ENCODE results near the gene GLIS2. TPM values are rescaled to one million over a fixed set of nuclear protein-coding genes. Genes with fewer than 3 reads are reported as not detected.
"Not testable (repeated sequence)": the region's sequence is repeated elsewhere in the genome, so short reads cannot be mapped to it uniquely, and the experiment has no call there.

The GLIS2 gene
- polyA plus RNA-seq, 5 donors = 13.7 to 35.3 (median 22.8) TPM

DNA sequence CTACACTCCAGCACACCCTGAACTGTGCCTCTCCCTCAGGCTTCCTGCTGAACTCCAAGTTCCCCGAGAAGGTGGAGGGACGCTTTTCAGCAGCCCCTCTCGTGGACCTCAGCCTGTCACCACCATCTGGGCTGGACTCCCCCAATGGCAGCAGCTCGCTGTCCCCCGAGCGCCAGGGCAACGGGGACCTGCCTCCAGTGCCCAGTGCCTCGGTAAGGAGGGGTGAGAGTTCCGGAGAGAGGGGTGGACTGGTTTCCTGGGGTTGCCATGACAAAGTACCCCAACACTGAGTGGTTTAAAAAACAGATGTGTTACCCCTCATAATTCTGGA, 17.4 kb downstream of the GLIS2 start:
- no peak for DNase-seq

DNA sequence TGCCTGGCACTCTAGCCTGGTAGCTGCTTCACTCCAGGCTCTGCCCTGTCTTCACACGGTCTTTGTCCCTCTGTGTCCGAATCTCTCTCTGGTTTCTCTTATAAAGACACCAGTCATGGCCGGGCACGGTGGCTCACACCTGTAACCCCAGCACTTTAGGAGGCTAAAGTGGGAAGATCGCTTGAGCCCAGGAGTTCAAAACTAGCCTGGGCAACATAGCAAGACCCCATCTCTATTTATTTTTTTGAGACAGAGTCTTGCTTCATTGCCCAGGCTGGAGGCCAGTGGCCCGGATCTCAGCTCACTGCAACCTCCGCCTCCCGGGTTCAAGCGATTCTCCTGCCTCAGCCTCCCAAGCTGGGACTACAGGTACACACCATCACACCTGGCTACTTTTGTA, 17.8 kb downstream of the GLIS2 start:
- DNase-seq = not testable (repeated sequence)

DNA sequence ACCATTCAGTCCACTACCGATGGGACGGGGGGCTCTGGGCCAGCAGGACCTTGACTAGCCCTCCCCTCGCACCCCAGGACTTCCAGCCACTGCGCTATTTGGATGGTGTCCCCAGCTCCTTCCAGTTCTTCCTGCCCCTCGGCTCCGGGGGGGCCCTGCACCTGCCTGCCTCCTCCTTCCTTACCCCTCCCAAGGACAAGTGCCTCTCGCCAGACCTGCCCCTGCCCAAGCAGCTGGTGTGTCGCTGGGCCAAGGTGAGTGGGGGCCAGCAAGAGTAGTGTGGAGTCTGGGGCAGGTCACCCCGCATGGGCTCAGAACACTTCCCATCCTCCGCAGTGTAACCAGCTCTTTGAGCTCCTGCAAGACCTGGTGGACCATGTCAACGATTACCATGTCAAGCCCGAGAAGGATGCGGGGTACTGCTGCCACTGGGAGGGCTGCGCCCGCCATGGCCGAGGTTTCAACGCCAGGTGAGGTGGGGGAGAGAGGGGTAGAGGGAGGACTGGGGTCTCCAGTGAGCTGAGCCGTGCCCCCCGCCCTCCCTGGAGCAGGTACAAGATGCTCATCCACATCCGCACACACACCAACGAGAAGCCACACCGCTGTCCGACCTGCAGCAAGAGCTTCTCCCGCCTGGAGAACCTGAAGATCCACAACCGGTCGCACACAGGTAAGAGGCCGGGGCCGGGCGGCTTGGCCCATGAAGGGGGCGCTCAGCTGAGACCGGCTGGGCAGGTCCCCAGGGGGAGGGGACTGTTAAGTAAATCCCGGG, 19.0 kb downstream of the GLIS2 start:
- no peak for DNase-seq

- DNase-seq = no peak
Observed at GRCh38 chr16:4336701-4337539, 21.1 kb downstream of the GLIS2 start.

GRCh38 chr16:4337540-4338088, 21.7 kb downstream of the GLIS2 start:
- no peak for DNase-seq

GRCh38 chr16:4338125-4338582, 22.3 kb downstream of the GLIS2 start:
- no peak for DNase-seq

GRCh38 chr16:4338712-4339299, 22.9 kb downstream of the GLIS2 start:
- DNase-seq = no peak

DNA sequence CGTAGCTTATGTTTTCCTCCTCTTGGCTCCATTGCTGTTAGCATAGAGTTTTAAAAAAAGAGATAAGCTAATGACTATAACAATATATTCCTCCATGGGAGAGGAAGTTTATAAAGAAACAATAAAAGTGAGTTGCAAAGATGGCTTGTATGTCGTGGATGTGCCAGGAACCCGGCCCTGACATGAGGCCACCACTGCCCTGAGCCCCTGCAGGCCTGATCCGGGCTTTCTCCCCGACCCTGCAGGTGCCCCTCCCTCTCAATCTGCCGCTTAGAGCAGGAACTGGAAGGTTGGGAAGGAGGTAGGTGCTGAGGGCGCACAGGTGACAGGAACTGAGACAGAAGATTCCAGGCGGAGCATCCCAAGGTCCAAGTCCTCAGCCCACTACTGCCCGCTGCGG, 23.6 kb downstream of the GLIS2 start:
- DNase-seq = no peak

DNA sequence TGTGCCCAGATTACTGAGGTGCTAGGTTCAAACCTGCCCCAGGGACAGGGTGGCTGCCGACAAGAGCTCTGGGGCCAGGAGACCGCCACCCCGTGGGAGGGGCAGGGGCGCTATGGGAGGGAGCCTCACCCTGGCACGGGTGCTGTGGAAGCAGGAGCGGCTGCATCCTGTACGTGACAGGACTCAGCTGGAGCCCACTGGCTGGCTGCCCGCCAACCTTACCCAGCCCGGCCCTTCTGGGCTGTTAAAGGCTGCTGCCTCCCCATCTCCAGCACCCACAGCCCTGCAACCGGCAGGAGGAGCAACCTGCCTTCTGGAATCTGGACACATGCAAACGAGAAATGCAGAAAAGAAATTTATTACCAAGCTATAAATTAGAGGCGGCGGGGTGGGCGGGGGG, 24.0 kb downstream of the GLIS2 start:
- peak; percentile 77 to 78 for DNase-seq

GRCh38 chr16:4340443-4340842, 24.6 kb downstream of the GLIS2 start:
- no peak for DNase-seq

DNA sequence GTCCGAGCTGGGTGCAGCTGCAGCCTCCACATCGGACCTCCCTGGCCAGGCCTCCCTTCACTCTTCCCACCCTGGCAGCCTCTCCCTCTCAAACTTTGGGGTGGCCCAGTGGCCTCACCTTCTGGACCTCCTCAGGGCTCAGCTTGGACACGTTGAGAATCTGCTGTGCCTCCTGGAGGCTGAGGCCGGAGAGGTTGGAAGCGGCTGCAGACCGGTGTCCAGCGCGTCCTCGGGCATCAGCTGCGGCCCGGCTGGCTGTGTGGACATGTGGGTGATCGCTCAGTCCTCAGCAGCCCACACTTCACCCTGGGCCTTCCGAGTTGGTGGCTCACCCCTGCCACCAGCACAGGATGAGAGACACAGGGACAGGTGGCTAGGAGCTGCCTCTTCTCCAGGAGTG, 25.4 kb downstream of the GLIS2 start:
- no peak for DNase-seq

DNA sequence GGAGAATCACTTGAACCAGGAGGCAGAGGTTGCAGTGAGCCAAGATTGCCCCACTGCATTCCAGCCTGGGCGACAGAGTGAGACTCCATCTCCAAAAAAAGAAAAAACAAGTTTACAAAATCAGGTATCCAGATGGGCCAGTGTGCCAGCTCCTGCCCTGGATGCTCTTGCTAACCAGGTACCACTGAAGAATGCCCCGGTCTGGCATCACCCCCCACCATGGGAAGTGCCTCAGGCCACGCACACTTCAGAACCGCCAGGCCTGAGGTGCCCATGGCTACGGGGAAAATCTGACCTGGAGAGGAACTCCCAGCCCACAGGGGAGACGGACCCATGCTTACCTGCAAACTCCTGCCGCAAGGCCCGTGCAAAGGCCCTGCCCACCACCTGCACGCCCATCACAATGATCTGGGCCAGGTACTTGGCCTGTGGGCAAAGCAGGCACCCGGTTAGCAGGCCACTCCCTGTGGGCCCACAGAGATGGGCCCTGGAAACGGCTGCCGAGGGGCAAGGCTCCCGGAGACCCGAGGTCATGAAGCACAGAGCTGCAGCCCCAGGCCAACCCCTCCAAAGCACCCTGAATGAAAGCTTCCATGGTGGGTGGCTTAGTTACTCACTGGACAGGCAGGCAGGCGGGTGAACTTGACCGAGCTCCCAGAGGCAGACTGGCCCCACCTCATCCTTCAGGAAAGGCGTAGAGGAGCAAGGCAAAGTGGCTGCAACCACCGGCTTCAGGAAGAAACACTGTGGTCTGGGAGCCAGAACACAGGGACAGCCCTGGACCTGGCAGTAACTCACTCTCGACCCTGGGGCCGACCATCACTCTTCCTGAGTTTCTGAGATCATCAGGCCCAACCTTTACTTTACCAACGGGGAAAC, 27.2 kb downstream of the GLIS2 start:
- DNase-seq = no peak

- not testable (repeated sequence) for DNase-seq
Observed at GRCh38 chr16:4344300-4344982, 28.6 kb downstream of the GLIS2 start.

- no peak for DNase-seq
Observed at GRCh38 chr16:4344983-4345835, 29.3 kb downstream of the GLIS2 start.

DNA sequence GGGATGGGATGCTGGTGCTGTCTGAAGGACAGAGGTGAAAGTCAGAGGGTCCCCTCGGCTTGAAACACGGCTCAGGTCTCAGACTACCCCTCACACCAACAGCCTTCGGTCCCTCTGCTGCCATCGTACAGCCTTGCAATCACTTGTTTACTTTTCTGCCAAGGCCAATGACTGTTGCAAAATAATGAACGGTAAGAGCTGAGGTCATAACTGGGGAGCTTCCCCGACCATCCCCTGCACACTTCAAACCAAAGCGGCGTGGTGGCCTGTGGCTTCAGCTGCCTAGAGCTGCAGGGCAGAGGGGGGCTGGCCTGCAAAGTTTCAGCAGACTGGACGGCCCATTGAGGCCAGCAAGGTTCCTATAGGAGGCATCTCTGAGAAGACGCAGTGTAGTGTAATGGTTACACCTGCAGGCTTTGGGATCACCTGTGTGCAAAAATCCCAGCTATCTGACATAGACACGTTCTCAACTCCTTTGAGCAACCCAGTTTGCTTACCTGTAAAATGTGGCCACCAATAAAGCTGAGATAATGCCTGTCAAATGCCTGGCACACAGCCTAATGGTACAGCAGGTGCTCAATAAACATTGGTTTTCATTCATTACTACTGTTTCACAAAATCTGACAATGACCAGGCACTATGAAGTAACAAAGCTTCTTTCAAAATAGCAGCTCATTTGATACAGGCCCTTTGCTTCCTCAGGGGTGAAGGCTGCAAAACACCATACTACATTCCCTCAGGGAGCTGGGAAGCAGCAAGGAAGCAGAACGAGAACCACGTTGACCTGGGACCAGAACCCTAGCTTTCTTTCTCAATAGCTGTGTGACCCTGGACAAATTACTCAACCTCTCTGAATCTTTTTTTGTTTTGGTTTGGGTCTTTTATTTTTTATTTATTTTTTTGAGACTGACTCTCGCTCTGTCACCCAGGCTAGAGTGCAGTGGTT, 30.2 kb downstream of the GLIS2 start:
- no peak for DNase-seq

DNA sequence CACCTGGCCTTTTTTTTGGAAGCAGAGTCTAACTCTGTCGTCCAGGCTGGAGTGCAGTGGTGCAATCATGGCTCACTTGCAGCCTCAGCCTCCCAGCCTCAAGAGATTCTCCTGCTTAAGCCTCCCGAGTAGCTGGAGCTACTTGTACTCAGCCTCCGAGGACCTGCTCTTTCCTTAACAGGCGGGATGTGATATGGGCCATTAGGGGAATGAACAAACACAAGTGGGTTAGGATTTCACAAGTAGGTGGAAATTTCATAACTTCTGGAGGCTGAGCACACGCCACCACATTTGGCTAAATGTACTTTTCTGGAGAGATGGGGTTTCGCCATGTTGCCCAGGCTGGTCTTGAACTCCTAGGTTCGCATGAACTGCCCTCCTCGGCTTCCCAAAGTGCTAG, 31.1 kb downstream of the GLIS2 start:
- DNase-seq = no peak

DNA sequence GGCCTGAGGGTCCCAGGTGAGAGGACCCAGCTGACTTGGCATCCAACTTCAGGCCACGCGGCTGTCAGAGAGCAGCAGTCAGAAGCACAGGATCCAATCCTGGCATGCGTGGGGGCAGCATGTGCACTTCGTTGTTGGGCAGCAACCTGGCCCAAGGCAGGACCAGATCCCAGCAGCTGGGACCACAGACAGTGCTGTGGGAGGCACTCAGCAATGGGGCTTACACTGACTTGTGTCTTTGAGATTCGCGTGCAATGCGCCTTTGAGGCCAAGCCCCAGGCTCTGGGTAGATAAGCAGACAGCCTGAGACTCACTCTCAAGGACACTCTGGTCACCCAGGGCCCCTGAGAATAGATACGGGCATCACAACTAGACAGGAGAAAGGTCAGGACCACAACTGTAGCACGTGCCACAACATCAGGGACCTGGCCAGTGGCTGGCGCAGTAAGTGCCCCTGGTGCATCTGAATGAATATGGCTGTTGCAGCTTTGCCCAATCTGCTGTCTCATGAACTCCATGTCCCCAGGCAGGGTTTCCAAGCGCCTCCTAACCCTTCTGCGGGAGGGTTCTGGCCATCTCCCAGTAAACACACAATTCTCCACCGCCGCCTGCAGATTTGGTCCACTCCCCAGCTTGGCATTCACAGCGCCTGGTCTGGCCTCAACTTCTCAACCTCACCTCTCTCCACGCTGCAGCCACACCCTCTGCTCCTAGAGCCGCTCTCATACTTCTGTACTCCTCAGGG, 32.1 kb downstream of the GLIS2 start:
- no peak for DNase-seq

DNA sequence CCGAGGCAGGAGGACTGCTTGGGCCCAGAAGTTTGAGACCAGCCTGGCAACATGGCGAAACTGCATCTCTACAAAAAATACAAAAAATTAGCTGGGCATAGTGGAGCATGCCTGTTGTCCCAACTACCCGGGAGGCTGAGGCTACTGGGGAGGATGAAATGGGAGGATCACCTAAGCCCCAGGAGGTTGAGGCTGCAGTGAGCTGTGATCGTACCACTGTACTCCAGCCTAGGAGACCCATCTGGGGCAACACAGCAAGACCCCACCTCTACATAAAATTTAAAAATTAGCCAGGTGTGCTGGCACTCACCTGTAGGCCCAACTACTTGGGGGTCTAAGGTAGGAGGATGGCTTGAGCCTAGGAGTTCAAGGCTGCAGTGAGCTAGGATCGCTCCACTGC, 33.5 kb downstream of the GLIS2 start:
- DNase-seq = no peak
